K562 (cell line): ENCODE results near the gene SPANXA2. TPM values are rescaled to one million over a fixed set of nuclear protein-coding genes. Genes with fewer than 3 reads are reported as not detected.

Experiments
- ATAC-seq: fragments of 200-7000 bp; cut with Tn5 transposase; 3 replicates; pipeline ENCODE4 v1.9.1; 2020; ENCODE audit warnings: moderate library complexity
- BruUV-seq: library from RNA; stranded (reverse); fragments of 400-500 nt; replicated peaks from 2 replicates; lab custom pipeline; 2021; lab: Mats Ljungman, UMichigan
- CTCF ChIA-PET: fragments of 300-600 bp; formaldehyde crosslinking; extraction: SDS; loops from one replicate; lab custom pipeline; 2021; ENCODE audit warnings: low intra/inter-chr PET ratio; lab: Yijun Ruan, JAX
- POLR2A ChIA-PET: fragments of 300-600, 350-650 bp; sonication (Branson Sonifier 250); formaldehyde crosslinking; extraction: SDS; loops from one replicate; lab custom pipeline; 2021; ENCODE audit warnings: antibody characterized with exemption, inconsistent platforms; lab: Yijun Ruan, JAX
- DNase-seq, 4 experiments: peaks; one replicate each; pipeline versions ENCODE4 v3.0.0 to v3.0.0-alpha.2; 2011 to 2018; ENCODE audit warnings: low spot score in 3 of 4, mixed read lengths in 3 of 4; ENCODE audit errors: extremely low read depth in 1 of 4
- FAIRE-seq: peaks from 2 replicates; lab custom pipeline; 2011; peaks lifted over from hg19 to GRCh38; lab: Jason Lieb, UNC
- H2AFZ ChIP-seq: 2 replicates; pipeline ENCODE4 v1.6.0; 2011; ENCODE audit warnings: low read depth, low read length, control low read depth, inconsistent platforms
- H3K27ac ChIP-seq: fragments of 200-600 bp; 3 replicates; pipeline ENCODE4 v1.8.0; 2011; ENCODE audit warnings: low read depth, mild to moderate bottlenecking, control low read depth, inconsistent platforms, low read length, moderate library complexity, mixed read lengths; ENCODE audit errors: extremely low read depth
- H3K27me3 ChIP-seq, 2 experiments: fragments of 300-600 bp in 1 of 2; 2 replicates in 1 of 2; 3 replicates in 1 of 2; pipeline versions ENCODE4 v1.6.0 to v1.8.0; 2011; ENCODE audit warnings: inconsistent platforms in 2 of 2, low read length in 2 of 2, mild to moderate bottlenecking in 1 of 2, mixed read lengths in 1 of 2, moderate library complexity in 1 of 2; ENCODE audit not compliant: control insufficient read depth in 2 of 2, insufficient read depth in 2 of 2
- H3K36me3 ChIP-seq: fragments of 300-600 bp; 3 replicates; pipeline ENCODE4 v1.8.0; 2011; ENCODE audit warnings: mild to moderate bottlenecking, low read length, inconsistent platforms; ENCODE audit not compliant: control insufficient read depth, insufficient read depth
- H3K4me1 ChIP-seq, 2 experiments: fragments of 200-600 bp in 1 of 2; replicated peaks in 1 of 2; 2 replicates in 1 of 2; 3 replicates in 1 of 2; pipeline versions ENCODE4 v1.5.1 to v1.8.0; 2011; ENCODE audit warnings: inconsistent platforms in 2 of 2, low read length in 2 of 2, mild to moderate bottlenecking in 1 of 2, mixed read lengths in 1 of 2, moderate library complexity in 1 of 2; ENCODE audit not compliant: control insufficient read depth in 2 of 2, insufficient read depth in 2 of 2
- H3K4me2 ChIP-seq: 2 replicates; pipeline ENCODE4 v1.6.1; 2011; ENCODE audit warnings: low read length, control low read depth, inconsistent platforms, mixed read lengths; ENCODE audit not compliant: insufficient read depth
- H3K4me3 ChIP-seq: fragments of 200-600 bp; sonication (generic), shearing (Covaris generic); 2 replicates; pipeline ENCODE4 v1.5.1; 2016; ENCODE audit warnings: control low read depth, inconsistent platforms
- H3K79me2 ChIP-seq: fragments of 200-600 bp; 3 replicates; pipeline ENCODE4 v1.8.0; 2011; ENCODE audit warnings: low read length, inconsistent platforms; ENCODE audit not compliant: control insufficient read depth, insufficient read depth
- H3K9ac ChIP-seq, 2 experiments: 2 replicates each; pipeline versions ENCODE4 v1.6.0 to v1.6.1; 2011; ENCODE audit warnings: low read depth in 2 of 2, low read length in 2 of 2, control low read depth in 1 of 2, inconsistent platforms in 1 of 2, mild to moderate bottlenecking in 1 of 2, mixed read lengths in 1 of 2; ENCODE audit not compliant: insufficient read depth in 1 of 2
- H3K9me1 ChIP-seq: one replicate; pipeline ENCODE4 v1.6.0; 2011; ENCODE audit warnings: inconsistent platforms, mild to moderate bottlenecking, low read length, moderate library complexity; ENCODE audit not compliant: control insufficient read depth, insufficient read depth
- H3K9me3 ChIP-seq: replicated peaks from 2 replicates; pipeline ENCODE4 v1.5.1; 2011; ENCODE audit warnings: low read depth, low read length, inconsistent platforms; ENCODE audit not compliant: control insufficient read depth, insufficient read depth
- H4K20me1 ChIP-seq: replicated peaks from 2 replicates; pipeline ENCODE4 v1.6.1; 2011; ENCODE audit warnings: low read length, inconsistent platforms, mixed read lengths; ENCODE audit not compliant: control insufficient read depth, insufficient read depth
- CBFA2T3 ChIP-seq: fragments of 450-650 bp; IDR thresholded peaks from 2 replicates; pipeline ENCODE4 v1.6.1; 2017
- KDM2B ChIP-seq: fragments of 250-450 bp; sonication (Bioruptor Pico); IDR thresholded peaks from 2 replicates; pipeline ENCODE4 v1.8.0; 2021; ENCODE audit warnings: mild to moderate bottlenecking, moderate library complexity
- ZNF165 ChIP-seq: fragments of 250-450 bp; sonication (Bioruptor Pico); IDR thresholded peaks from 2 replicates; pipeline ENCODE4 v1.4.0; 2020; ENCODE audit warnings: borderline replicate concordance
- ZNF184 ChIP-seq: sonication (generic); formaldehyde crosslinking; IDR thresholded peaks from 2 replicates; pipeline ENCODE4 v1.5.0; 2020; ENCODE audit warnings: missing genetic modification reagents
- WGBS: fragments of 100-300 bp; shearing (Covaris generic); methylation state at CpG from one replicate; pipeline ENCODE4 v1.1.6; 2016; ENCODE audit warnings: low coverage, mixed read lengths; ENCODE audit not compliant: insufficient coverage; ENCODE audit errors: missing lambda C conversion rate; 5-methylcytosine and 5-hydroxymethylcytosine counted together
- in situ Hi-C: fragments of 300-500 bp; cut with MboI; formaldehyde crosslinking; loops from 4 replicates; pipeline ENCODE4 v1.15.0; 2018; ENCODE audit warnings: inconsistent platforms, mixed read lengths
- intact Hi-C: fragments of 100-400 bp; cut with micrococcal nuclease; formaldehyde crosslinking; loops from 2 replicates; pipeline ENCODE4 v1.14.2; 2022
- polyA plus RNA-seq, 8 experiments: library from polyadenylated mRNA; depleted of rRNA in 4 of 8; stranded (reverse) in 5 of 8; unstranded in 3 of 8; fragments of >200 nt; fragmentation: Nextera tagmentation in 2 of 8; fragmentation: Illumina TruSeq in 1 of 8; extraction: Ambion mirVana in 2 of 8; extraction: Trizol in 1 of 8; gene quantifications; 2 replicates each; pipeline versions ENCODE4 v1.2.1 to v1.2.3, GENCODE V29; 2011 to 2014; ENCODE audit warnings: inconsistent platforms in 1 of 8, missing spikeins in 1 of 8
- total RNA-seq, 7 experiments: library from RNA; depleted of rRNA in 6 of 7; stranded (reverse); fragments of >200 nt in 6 of 7; fragmentation: Illumina TruSeq in 2 of 7; extraction: Trizol in 2 of 7; gene quantifications; 2 replicates each; pipeline versions ENCODE4 v1.2.1 to v1.2.3, GENCODE V29; 2011 to 2021; ENCODE audit warnings: low replicate concordance in 1 of 7
- TF ChIP-seq, protein P1 (sequence below): fragments of 250-450 bp; sonication (Bioruptor Pico); IDR thresholded peaks from 2 replicates; pipeline ENCODE4 v1.4.0; 2020; ENCODE audit warnings: mild to moderate bottlenecking

The SPANXA2 gene
- total and polyA plus RNA-seq, 9 of the 15 experiments (the other 6 are each of a cell fraction or from before 2014, with no cell fraction given): 0.17 to 0.22 TPM; not detected in 7

DNA sequence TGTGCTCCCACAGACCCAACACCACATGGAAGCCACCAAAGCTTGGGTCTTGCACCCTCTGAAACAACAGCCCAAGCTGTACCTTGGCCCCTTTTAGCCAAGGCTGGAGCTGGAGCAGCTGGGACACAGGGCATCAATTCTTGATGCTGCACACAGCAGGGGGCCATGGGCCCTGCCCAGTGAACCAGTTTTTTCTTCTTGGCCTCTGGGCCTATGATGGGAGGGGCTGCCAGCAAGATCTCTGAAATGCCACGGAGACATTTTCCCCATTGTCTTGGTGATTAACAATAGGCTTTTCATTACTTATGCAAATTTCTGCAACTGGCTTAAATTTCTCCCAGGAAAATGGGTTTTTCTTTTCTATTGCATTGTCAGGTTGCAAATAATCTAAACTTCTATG lies 49.0 kb downstream of the SPANXA2 start:
- DNase-seq (no peak), FAIRE-seq (no peak), ATAC-seq (no peak)
- intact Hi-C loops: no loop called here
- Histone ChIP-seq H3K4me2 (no peak overlapping the region), H3K36me3 (no peaks in the 10 kb centered on the region), H3K79me2 (no peaks in the 10 kb centered on the region), H3K9ac (no peak overlapping the region), H3K9me1 (no peaks in the 10 kb centered on the region), H3K4me1 (no peaks in the 10 kb centered on the region), H4K20me1 (no peaks in the 10 kb centered on the region), H3K27me3 (no peaks in the 10 kb centered on the region), H3K9me3 (no peaks in the 10 kb centered on the region), H3K4me3 (no peak overlapping the region), H2AFZ (no peak overlapping the region), H3K27ac (no peak overlapping the region)
- TF ChIP-seq ZNF165: no peak
- TF ChIP-seq ZNF184 (CRISPR knock-in tag): no peak
- no peak for TF ChIP-seq KDM2B (CRISPR knock-in tag)
- TF ChIP-seq, protein P1, sequence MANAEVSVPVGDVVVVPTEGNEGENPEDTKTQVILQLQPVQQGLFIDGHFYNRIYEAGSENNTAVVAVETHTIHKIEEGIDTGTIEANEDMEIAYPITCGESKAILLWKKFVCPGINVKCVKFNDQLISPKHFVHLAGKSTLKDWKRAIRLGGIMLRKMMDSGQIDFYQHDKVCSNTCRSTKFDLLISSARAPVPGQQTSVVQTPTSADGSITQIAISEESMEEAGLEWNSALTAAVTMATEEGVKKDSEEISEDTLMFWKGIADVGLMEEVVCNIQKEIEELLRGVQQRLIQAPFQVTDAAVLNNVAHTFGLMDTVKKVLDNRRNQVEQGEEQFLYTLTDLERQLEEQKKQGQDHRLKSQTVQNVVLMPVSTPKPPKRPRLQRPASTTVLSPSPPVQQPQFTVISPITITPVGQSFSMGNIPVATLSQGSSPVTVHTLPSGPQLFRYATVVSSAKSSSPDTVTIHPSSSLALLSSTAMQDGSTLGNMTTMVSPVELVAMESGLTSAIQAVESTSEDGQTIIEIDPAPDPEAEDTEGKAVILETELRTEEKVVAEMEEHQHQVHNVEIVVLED (CRISPR knock-in tag): no peak
- TF ChIP-seq CBFA2T3: no peak
- BruUV-seq: no TSS peak
- ChIA-PET POLR2A (no interaction called here), CTCF (no interaction called here)
- 0% methylated on average over 1 of the region's 1 CpG for WGBS
- in situ Hi-C loops: no loop called here

Other genes starting within 250 kb of the SPANXA2 start
- not detected in 2 replicates for gene SPANXA1, start 5.0 kb upstream of the SPANXA2 start, total RNA-seq (2014; rRNA removed)
- not detected in 2 replicates for gene SPANXA1, start 5.0 kb upstream of the SPANXA2 start, total RNA-seq (2014; rRNA removed; fragmentation: Illumina TruSeq; extraction: Trizol)
- not detected in 2 replicates for gene SPANXA1, start 5.0 kb upstream of the SPANXA2 start, total RNA-seq (2015; rRNA removed; fragmentation: Illumina TruSeq; extraction: Trizol)
- not detected in 2 replicates for gene SPANXA1, start 5.0 kb upstream of the SPANXA2 start, total RNA-seq (2021)
- not detected in 2 replicates for gene SPANXA1, start 5.0 kb upstream of the SPANXA2 start, polyA plus RNA-seq (2011; rRNA removed)
- gene SPANXA1, start 5.0 kb upstream of the SPANXA2 start, polyA plus RNA-seq (2014; fragmentation: Illumina TruSeq; extraction: Trizol): not detected in 2 replicates
- gene SPANXA1, start 5.0 kb upstream of the SPANXA2 start, polyA plus RNA-seq (2014; fragmentation: Nextera tagmentation; extraction: Ambion mirVana): under 1 TPM; 0.17 to 0.22 TPM
- gene SPANXA1, start 5.0 kb upstream of the SPANXA2 start, polyA plus RNA-seq (2014; rRNA removed): not detected in 2 replicates
- 0.24 TPM in 1 of 2 replicates, not detected in the other for gene SPANXD, start 109.0 kb downstream of the SPANXA2 start, total RNA-seq (2014; rRNA removed)
- gene SPANXD, start 109.0 kb downstream of the SPANXA2 start, total RNA-seq (2014; rRNA removed; fragmentation: Illumina TruSeq; extraction: Trizol): not detected in 2 replicates
- gene SPANXD, start 109.0 kb downstream of the SPANXA2 start, total RNA-seq (2015; rRNA removed; fragmentation: Illumina TruSeq; extraction: Trizol): not detected in 2 replicates
- gene SPANXD, start 109.0 kb downstream of the SPANXA2 start, total RNA-seq (2021): not detected in 2 replicates
- gene SPANXD, start 109.0 kb downstream of the SPANXA2 start, polyA plus RNA-seq (2011; rRNA removed): not detected in 2 replicates
- gene SPANXD, start 109.0 kb downstream of the SPANXA2 start, polyA plus RNA-seq (2014; fragmentation: Illumina TruSeq; extraction: Trizol): not detected in 2 replicates
- gene SPANXD, start 109.0 kb downstream of the SPANXA2 start, polyA plus RNA-seq (2014; fragmentation: Nextera tagmentation; extraction: Ambion mirVana): not detected
- gene SPANXD, start 109.0 kb downstream of the SPANXA2 start, polyA plus RNA-seq (2014; rRNA removed): 0.20 TPM in 1 of 2 replicates, not detected in the other
- not detected in 2 replicates for gene MAGEC3, start 248.6 kb downstream of the SPANXA2 start, total RNA-seq (2014; rRNA removed)
- 0.11 TPM in 1 of 2 replicates, not detected in the other for gene MAGEC3, start 248.6 kb downstream of the SPANXA2 start, total RNA-seq (2014; rRNA removed; fragmentation: Illumina TruSeq; extraction: Trizol)
- gene MAGEC3, start 248.6 kb downstream of the SPANXA2 start, total RNA-seq (2015; rRNA removed; fragmentation: Illumina TruSeq; extraction: Trizol): 0.23 TPM in 1 of 2 replicates, not detected in the other
- not detected in 2 replicates for gene MAGEC3, start 248.6 kb downstream of the SPANXA2 start, total RNA-seq (2021)
- not detected in 2 replicates for gene MAGEC3, start 248.6 kb downstream of the SPANXA2 start, polyA plus RNA-seq (2011; rRNA removed)
- gene MAGEC3, start 248.6 kb downstream of the SPANXA2 start, polyA plus RNA-seq (2014; fragmentation: Illumina TruSeq; extraction: Trizol): not detected in 2 replicates
- under 1 TPM in 1 of 2 experiments, not detected in 1; 0.17 TPM for gene MAGEC3, start 248.6 kb downstream of the SPANXA2 start, polyA plus RNA-seq (2014; fragmentation: Nextera tagmentation; extraction: Ambion mirVana)
- gene MAGEC3, start 248.6 kb downstream of the SPANXA2 start, polyA plus RNA-seq (2014; rRNA removed): 0.07 and 0.28 TPM in 2 replicates